SJCRH30 (cell line): ENCODE results near the gene SACM1L. TPM values are rescaled to one million over a fixed set of nuclear protein-coding genes. Genes with fewer than 3 reads are reported as not detected.
"Not testable (repeated sequence)": the region's sequence is repeated elsewhere in the genome, so short reads cannot be mapped to it uniquely, and the experiment has no call there.

Experiments
- DNase-seq, 2 experiments: peaks; one replicate each; pipeline ENCODE4 v3.0.0-alpha.2; 2015 to 2020
- H3K27ac ChIP-seq: fragments of 250-450 bp; sonication (Bioruptor Pico); 2 replicates; pipeline ENCODE4 v1.5.1; 2020; ENCODE audit warnings: mild to moderate bottlenecking, moderate library complexity
- H3K27me3 ChIP-seq: fragments of 250-450 bp; sonication (Bioruptor Pico); 2 replicates; pipeline ENCODE4 v1.5.1; 2020; ENCODE audit warnings: mild to moderate bottlenecking, moderate library complexity
- H3K36me3 ChIP-seq: fragments of 250-450 bp; sonication (Bioruptor Pico); 2 replicates; pipeline ENCODE4 v1.5.1; 2020; ENCODE audit warnings: mild to moderate bottlenecking, moderate library complexity
- H3K4me1 ChIP-seq: fragments of 250-450 bp; sonication (Bioruptor Pico); 2 replicates; pipeline ENCODE4 v1.5.1; 2020; ENCODE audit warnings: mild to moderate bottlenecking, moderate library complexity
- H3K4me3 ChIP-seq: fragments of 250-450 bp; sonication (Bioruptor Pico); 2 replicates; pipeline ENCODE4 v1.5.1; 2020; ENCODE audit warnings: mild to moderate bottlenecking, moderate library complexity
- H3K9me3 ChIP-seq: fragments of 250-450 bp; sonication (Bioruptor Pico); replicated peaks from 2 replicates; pipeline ENCODE4 v1.5.1; 2020; ENCODE audit warnings: mild to moderate bottlenecking, moderate library complexity
- total RNA-seq: library from RNA; depleted of rRNA; stranded (reverse); fragments of >200 nt; shearing (Covaris generic); gene quantifications from 2 replicates; pipeline ENCODE4 v1.2.3, GENCODE V29; 2014

Gene SACM1L
- total RNA-seq, 1 experiment from 2014 or later, result 25.0 TPM

DNA sequence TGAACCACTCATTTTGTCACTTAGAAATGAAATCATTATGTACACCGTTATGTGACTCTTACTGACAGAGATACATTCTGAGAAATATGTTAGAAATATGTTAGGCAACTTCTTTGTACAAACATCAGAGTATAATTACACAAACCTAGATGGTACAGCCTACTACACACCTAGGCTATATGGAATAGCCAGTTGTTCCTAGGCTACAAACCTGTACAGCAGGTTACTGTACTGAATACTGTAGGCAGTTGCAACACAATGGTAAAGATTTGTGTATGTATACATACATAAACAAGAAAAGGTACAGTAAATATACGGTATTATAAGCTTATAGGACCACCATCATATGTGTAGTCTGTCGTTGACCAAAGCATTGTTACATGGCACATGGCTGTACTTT, 3.7 kb downstream of the SACM1L start:
- H3K9me3 ChIP-seq, result no peaks in the 10 kb centered on the region
- no peak overlapping the region for H3K4me3 ChIP-seq
- no peaks in the 10 kb centered on the region for H3K27me3 ChIP-seq
- peaks cover 6% of the 10 kb centered on the region for H3K4me1 ChIP-seq
- H3K27ac ChIP-seq, result no peak overlapping the region
- DNase-seq, result no peak
- H3K36me3 ChIP-seq, result no peaks in the 10 kb centered on the region; the same call in 1 of the 2 replicates

DNA sequence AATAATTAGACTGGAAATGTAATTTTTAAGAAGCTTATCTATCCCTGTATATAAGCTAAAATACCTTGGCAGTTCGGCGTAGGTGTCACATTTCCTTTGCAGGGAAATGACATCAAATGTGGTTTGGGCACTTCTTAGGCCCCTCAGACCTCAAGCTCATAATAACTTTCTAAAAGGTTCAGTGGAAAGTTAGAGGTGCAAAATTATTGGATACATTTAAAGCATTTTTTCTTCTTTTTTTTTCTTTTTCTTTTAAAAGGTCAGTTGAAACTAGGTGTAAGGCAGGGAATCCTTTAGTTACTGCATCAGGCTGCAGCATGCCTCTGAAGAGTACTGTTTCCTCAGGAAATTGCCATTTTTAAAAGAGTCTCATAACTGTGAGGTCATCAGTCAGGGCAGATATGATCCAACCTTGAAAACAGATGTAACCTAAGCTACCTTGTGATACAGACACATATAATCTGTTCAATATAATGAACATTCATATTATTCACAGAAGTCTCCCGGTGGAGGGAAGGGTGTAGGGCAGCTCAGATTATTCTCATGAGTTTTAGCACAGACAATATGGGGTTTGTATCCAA, 4.8 kb downstream of the SACM1L start:
- H3K27me3 ChIP-seq, result no peaks in the 10 kb centered on the region
- H3K4me1 ChIP-seq, result peaks cover 6% of the 10 kb centered on the region

DNA sequence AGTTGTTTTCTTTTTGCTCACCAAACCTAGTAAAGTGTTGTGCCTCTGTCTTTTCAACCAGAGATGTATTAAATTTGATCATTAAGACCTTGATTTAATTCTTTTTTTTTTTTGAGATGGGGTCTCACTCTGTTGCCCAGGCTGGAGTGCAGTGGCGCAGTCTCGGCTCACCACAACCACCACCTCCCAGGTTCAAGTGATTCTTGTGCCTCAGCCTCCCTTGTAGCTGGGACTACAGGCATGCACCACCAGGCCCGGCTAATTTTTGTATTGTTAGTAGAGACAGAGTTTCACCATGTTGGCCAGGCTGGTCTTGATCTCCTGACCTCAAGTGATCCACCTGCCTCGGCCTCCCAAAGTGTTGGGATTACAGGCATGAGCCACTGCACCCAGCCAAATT, 6.0 kb downstream of the SACM1L start:
- H3K4me1 ChIP-seq, H3K36me3 ChIP-seq, DNase-seq, H3K4me3 ChIP-seq, H3K9me3 ChIP-seq, H3K27ac ChIP-seq, H3K27me3 ChIP-seq: not testable (repeated sequence)

More for the DNA sequence above, 4.8 kb downstream of the SACM1L start:
- DNase-seq, result no peak
- H3K27ac ChIP-seq, result no peak overlapping the region
- H3K9me3 ChIP-seq, result no peaks in the 10 kb centered on the region
- no peak overlapping the region for H3K4me3 ChIP-seq
- H3K36me3 ChIP-seq, result no peaks in the 10 kb centered on the region; the same call in 1 of the 2 replicates

DNA sequence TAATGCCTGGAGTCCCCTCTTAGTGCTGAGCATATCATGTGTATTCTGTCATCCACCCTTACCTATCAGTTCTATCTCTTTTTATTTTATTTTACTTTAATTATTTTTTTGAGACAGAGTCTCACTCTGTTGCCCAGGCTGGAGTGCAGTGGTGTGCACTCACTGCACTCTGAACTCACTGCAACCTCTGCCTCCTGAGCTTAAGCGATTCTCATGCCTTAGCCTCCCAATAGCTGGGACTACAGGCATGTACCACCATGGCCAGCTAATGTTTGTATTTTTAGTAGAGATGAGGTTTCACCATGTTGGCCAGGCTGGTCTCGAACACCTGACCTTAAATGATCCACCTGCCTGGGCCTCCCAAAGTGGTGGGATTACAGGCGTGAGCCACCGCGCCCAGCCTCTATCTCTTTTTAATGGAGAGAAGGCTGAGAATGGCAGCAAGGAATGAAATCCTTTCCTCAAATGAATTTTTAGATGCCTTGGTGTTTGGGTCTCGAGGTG, 11.4 kb downstream of the SACM1L start:
- Histone ChIP-seq H3K36me3 (peaks cover 8% of the 10 kb centered on the region), H3K27ac (no peak overlapping the region), H3K27me3 (no peaks in the 10 kb centered on the region), H3K9me3 (no peaks in the 10 kb centered on the region), H3K4me3 (no peak overlapping the region), H3K4me1 (no peaks in the 10 kb centered on the region)
- no peak for DNase-seq

DNA sequence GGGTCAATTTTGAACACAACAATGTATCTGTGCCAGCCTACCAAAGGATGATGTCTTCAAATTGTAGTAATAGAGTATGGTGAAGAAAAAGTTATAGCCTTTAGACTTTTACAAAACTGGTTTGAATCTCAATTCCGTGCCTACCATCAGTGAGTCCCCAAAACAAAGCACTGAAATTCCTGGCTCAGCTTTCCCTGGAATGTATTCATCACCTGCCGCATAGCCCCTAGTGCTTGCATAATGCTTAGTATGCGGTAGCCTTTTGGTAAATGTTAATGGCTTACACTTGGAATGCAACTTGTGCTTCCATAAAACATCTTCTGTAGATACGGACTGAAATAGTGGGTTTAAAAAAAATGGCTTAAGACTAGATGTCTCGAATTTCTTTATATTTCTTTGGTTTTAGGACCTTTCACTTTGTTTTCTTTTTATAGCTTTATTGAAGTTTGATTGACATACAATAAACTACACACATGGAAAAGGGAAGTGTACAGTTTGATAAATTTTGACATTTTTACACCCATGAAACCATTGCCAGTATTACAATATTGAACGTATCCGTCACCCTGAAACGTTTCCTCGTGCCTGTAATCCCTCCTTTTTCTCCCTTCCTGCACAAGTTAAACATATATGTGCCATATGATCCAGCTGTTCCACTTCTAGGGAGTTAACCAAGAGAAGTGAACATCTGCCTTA, 12.1 kb downstream of the SACM1L start:
- H3K27me3 ChIP-seq, result no peaks in the 10 kb centered on the region
- no peaks in the 10 kb centered on the region for H3K4me1 ChIP-seq
- no peak overlapping the region for H3K4me3 ChIP-seq
- H3K27ac ChIP-seq, result no peak overlapping the region
- H3K36me3 ChIP-seq, result peaks cover 10% of the 10 kb centered on the region
- H3K9me3 ChIP-seq, result no peaks in the 10 kb centered on the region
- DNase-seq, result no peak

DNA sequence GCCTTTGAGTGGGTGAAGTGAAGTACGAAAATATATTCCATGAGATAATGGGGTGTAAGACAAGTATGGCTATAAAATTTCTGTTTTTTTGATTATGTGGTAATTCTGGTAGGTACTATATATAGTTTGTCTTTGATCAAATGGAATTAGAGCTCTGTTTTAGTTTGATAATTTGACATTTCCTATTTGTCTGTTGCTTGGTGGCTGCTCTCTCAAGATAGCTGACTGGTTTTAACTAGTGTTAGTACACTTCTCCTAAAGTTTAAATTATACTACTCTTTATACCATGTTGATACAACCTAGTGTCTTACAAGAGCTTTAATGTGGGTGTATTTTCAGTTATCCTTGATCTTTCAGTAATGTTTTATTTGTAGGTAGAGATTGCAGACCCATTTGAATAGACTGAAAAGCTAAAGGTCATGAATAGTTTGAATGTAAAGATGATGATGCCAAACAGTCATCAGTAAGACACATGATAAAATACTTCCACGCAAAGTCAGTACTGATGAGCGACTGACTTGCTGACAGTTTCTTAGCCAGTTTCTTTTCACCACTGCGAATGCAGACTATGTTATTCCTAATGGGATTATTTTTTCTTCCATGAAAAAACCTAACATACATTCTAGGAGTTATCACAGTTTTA, 15.2 kb downstream of the SACM1L start:
- H3K36me3 ChIP-seq, result peaks cover 15% of the 10 kb centered on the region
- H3K4me3 ChIP-seq, result no peak overlapping the region
- H3K27ac ChIP-seq, result no peak overlapping the region
- H3K27me3 ChIP-seq, result no peaks in the 10 kb centered on the region
- no peaks in the 10 kb centered on the region for H3K9me3 ChIP-seq
- no peak for DNase-seq
- H3K4me1 ChIP-seq, result no peaks in the 10 kb centered on the region

DNA sequence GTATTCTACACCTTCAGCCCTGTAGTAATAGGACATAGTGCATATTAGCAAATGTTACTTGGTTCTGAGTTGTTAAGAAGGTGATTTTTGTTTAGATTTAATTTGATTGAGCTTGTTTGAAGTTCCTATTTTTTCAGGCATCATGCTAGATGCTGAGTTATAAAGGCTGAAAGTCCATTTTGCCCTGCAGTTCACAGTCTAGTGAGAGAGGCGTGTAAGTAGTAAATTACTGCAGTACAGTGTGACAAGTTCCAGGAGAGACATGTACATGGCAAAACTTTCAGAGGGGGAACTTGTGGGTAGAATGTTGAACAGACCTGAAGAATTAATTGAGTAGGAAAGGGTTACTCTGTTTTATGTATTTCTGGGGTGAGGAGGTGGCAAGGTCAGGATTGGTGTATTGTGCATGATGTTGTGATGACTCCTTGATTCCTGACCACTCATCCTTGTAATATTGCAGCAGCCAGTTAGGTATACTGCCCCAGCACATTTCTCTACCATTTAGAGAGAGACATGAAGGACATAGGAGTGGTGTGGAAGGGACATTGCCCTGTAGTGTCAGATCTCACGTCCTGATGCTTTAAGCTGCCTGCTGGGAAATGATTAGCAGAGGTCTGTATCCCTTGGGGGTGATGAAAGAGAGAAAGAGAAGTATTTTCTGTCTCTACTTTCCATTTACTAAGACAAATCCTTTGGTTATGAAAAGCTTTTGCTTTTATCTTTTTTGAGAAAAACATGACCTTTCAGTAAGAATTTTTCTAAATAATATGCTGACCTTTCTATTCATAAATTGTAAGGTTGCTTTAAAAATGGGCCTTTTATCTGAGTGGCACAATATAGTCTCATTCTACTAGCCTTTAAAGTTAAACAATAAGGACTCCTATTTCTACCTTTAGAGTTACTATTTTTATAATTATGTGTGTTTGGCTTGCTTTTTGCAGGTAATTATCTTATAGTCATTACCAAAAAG, 16.9 kb downstream of the SACM1L start:
- H3K36me3 ChIP-seq, result peaks cover 18% of the 10 kb centered on the region
- no peak for DNase-seq
- no peaks in the 10 kb centered on the region for H3K4me1 ChIP-seq
- no peak overlapping the region for H3K27ac ChIP-seq
- no peaks in the 10 kb centered on the region for H3K27me3 ChIP-seq
- no peaks in the 10 kb centered on the region for H3K9me3 ChIP-seq
- H3K4me3 ChIP-seq, result no peak overlapping the region

DNA sequence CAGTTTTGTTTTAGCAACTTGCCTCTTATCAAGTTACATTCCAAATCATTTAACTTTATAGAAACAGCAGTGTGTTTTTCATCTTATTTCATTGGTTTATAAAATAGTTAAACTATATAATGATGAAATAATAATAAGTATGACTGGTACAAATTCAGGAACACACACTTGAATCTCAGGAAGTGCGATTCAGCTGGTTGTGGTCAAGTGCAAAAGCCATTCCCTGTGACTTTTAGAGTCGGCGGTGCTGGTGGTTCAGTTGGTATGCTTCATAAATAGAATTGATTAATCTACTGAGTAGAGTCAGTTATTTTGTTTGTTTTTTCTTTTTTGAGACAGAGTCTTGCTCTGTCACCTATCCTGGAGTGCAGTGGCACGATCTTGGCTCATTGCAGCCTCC, 22.7 kb downstream of the SACM1L start:
- H3K4me3 ChIP-seq, result no peak overlapping the region
- H3K9me3 ChIP-seq, result no peaks in the 10 kb centered on the region
- no peaks in the 10 kb centered on the region for H3K27me3 ChIP-seq
- H3K36me3 ChIP-seq, result peaks cover 15% of the 10 kb centered on the region
- H3K4me1 ChIP-seq, result no peaks in the 10 kb centered on the region
- DNase-seq, result no peak
- no peak overlapping the region for H3K27ac ChIP-seq

DNA sequence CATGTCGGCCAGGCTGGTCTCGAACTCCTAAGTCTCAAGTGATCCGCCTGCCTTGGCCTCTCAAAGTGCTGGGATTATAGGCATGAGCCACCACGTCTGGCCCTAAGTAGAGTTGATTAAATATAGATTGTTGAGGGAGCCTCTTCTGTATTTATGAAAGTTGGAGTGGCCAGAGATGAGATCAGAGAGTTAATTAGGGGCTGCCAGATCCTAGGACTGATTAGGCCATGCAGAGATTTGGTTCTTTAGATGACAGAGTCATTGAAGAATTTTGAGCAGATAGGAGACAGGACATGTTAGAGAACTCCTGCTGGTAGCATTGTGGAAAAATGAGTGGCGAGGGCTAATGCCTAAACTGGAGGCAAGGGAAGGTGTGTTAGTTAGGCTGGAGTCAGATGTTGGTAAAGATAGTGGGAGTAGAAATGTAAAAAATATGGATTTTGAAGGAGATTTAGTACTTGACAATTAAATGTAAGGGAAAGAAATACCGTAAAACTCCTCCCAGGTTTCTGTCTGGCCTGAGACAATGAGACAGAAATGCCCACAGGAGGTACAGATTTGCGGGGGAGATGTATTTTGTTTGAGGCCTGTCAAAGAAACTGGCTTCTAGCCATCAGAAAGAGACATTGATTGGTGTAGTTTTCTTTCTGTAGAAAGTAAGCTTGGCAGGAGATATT, 23.4 kb downstream of the SACM1L start:
- H3K9me3 ChIP-seq, result no peaks in the 10 kb centered on the region
- H3K4me1 ChIP-seq, result no peaks in the 10 kb centered on the region
- no peaks in the 10 kb centered on the region for H3K27me3 ChIP-seq
- no peak for DNase-seq
- peaks cover 13% of the 10 kb centered on the region for H3K36me3 ChIP-seq
- H3K4me3 ChIP-seq, result no peak overlapping the region
- no peak overlapping the region for H3K27ac ChIP-seq

DNA sequence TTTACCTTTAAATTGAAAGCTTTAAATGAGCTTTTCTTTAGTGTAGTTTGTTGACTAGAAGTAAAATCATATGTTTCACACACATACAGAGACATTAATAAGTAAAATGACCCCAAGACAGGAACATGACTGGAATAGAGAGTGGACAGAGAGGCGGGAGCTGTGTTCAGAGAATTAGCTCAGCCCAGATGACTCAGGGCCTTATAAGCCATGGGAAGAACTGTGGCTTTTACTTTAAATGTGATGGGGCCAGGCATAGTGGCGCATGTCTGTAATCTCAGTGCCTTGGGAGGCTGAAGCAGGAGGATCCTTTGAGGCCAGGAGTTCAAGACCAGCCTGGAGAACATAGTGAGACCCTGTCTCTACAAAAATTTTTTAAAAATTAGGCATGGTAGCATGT, 26.7 kb downstream of the SACM1L start:
- no peak overlapping the region for H3K4me3 ChIP-seq
- peaks cover 17% of the 10 kb centered on the region for H3K36me3 ChIP-seq
- no peaks in the 10 kb centered on the region for H3K4me1 ChIP-seq
- H3K27ac ChIP-seq, result no peak overlapping the region
- no peak for DNase-seq
- no peaks in the 10 kb centered on the region for H3K27me3 ChIP-seq
- H3K9me3 ChIP-seq, result no peaks in the 10 kb centered on the region

DNA sequence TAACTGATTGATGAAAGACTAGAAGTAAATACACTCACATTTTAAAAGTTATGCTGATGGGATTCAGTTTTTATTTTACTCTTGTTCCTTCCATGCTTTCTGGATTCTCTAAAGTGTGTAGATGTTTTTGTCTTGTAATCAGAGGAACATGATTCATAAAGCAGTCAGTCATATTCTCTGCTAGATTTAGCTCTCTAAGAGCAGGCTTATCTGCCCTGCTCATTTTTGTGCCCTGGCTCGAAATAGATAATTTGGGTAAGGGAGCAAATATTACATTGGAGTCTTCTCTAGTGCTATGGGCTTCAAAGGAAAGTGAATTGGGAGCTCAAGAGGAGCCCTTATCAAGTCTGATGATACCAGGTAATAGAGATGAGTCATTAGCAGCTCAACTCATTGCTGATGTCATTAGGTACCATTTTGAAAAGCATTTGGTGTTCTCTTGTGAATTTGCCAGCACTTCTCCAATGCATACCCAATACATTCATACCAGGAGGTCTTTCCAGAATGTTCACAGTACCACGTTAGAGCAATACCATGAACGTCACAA, 27.7 kb downstream of the SACM1L start:
- Histone ChIP-seq H3K27ac (no peak overlapping the region), H3K27me3 (no peaks in the 10 kb centered on the region), H3K9me3 (no peaks in the 10 kb centered on the region), H3K4me3 (no peak overlapping the region), H3K36me3 (peaks cover 14% of the 10 kb centered on the region), H3K4me1 (no peaks in the 10 kb centered on the region)
- DNase-seq, result no peak

DNA sequence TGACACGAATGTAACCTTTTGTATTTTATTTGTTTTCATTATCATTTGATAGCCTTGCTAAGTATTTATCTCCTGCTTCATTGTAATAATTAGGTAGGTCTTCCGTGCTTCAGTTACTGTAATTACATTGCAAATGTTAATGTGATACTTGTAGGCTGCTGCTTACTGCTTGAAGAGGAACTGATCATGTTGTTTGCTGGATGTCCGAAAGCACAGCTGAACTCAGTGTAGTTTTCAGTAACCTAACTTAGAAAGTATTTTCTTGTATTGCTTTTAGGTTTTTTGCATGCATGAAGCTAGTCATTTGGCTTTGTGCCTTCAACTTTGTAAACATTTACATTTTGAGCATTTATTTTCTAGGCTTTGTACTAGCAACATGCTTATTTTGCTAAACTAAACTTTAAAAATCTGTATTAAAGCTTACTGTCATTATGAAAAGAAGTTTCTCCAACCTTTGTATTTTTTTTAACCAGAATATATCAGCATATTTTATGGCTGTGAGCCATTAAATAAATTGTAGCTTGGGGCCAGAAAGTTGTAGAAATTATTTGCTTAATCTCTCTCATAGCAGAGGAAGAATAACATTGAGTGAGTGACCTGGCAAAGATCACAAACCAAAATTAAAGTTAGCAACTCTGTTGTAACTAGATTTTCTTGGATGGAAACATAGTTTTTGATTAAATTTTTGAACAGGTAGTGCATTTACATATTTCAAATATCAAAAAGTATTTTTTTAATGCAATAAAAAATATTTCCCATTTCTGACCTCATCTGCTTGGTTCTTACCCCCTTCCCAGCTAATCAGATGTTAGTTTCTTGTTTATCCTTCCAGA, 30.7 kb downstream of the SACM1L start:
- no peak overlapping the region for H3K4me3 ChIP-seq
- no peaks in the 10 kb centered on the region for H3K27me3 ChIP-seq
- H3K9me3 ChIP-seq, result no peaks in the 10 kb centered on the region
- H3K4me1 ChIP-seq, result no peaks in the 10 kb centered on the region
- H3K27ac ChIP-seq, result no peak overlapping the region
- DNase-seq, result no peak
- H3K36me3 ChIP-seq, result peaks cover 28% of the 10 kb centered on the region

DNA sequence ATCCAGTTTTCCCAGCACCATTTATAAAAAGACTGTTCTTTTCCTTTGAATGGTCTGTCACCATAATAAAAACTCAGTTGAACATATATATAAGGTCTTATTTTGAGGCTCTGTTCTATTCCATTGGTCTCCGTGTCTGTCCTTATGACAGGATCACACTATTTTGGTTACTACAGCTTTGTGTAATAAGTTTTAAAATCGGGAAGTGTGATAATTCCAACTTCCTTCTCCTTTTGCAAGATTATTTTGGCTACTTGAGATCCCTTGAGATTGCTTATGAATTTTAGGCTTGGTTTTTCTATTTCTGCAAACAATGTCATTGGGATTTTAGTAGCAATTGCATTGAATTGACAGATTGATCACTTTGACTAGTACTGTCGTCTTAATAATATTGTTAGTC, 35.7 kb downstream of the SACM1L start:
- Histone ChIP-seq H3K27ac (no peak overlapping the region), H3K27me3 (no peaks in the 10 kb centered on the region), H3K36me3 (peaks cover 26% of the 10 kb centered on the region), H3K4me3 (no peak overlapping the region), H3K4me1 (no peaks in the 10 kb centered on the region), H3K9me3 (no peaks in the 10 kb centered on the region)
- no peak for DNase-seq
